ENCODE measurements around the gene NAAA.

Gene NAAA

GRCh38 chr4:75891611-75892010 is 49.2 kb downstream of the NAAA start:
- Histone ChIP-seq H3K4me3 (ENCODE audit: low read length) (no peak overlapping the region), H3K9ac (ENCODE audit: low read length) (no peak overlapping the region), H3K36me3 (replicated peaks; ENCODE audit: insufficient read depth, low read length) (no peaks in the 10 kb centered on the region), H2AFZ (ENCODE audit: low read length) (no peak overlapping the region), H3K4me2 (ENCODE audit: low read depth, low read length) (no peak overlapping the region), H3K4me1 (ENCODE audit: low read length) (no peaks in the 10 kb centered on the region), H4K20me1 (ENCODE audit: insufficient read depth, low read length) (no peaks in the 10 kb centered on the region), H3K27me3 (replicated peaks; ENCODE audit: insufficient read depth, low read length) (no peaks in the 10 kb centered on the region), H3K9me2 (replicated peaks; ENCODE audit: insufficient read depth, low read length) (no peaks in the 10 kb centered on the region), H3K79me2 (ENCODE audit: low read length) (no peaks in the 10 kb centered on the region), H3K9me3 (replicated peaks; ENCODE audit: insufficient read depth, low read length) (no peaks in the 10 kb centered on the region), H3F3A (ENCODE audit: insufficient read depth, low read length) (no peaks in the 10 kb centered on the region), H3K27ac (ENCODE audit: low read length) (no peak overlapping the region)
- TF ChIP-seq EZH2phosphoT487 (IDR thresholded peaks at IDR 0.05; ENCODE audit: low read length) (no peak), CTCF (IDR thresholded peaks at IDR 0.05; ENCODE audit: low read length) (no peak), EZH2 (optimal IDR thresholded peaks at IDR 0.05; ENCODE audit: low read depth, low read length) (no peak)
- no peak for DNase-seq

GRCh38 chr4:75889537-75890199 is 51.1 kb downstream of the NAAA start:
- H3K4me3 ChIP-seq (ENCODE audit: low read length): no peak overlapping the region
- no peaks in the 10 kb centered on the region for H3K9me2 ChIP-seq (replicated peaks; ENCODE audit: insufficient read depth, low read length)

GRCh38 chr4:75886104-75886503 is 54.7 kb downstream of the NAAA start:
- Histone ChIP-seq H3K9ac (ENCODE audit: low read length) (no peak overlapping the region), H3K79me2 (ENCODE audit: low read length) (no peaks in the 10 kb centered on the region), H3K9me3 (replicated peaks; ENCODE audit: insufficient read depth, low read length) (no peaks in the 10 kb centered on the region), H3F3A (ENCODE audit: insufficient read depth, low read length) (no peaks in the 10 kb centered on the region), H3K4me1 (ENCODE audit: low read length) (no peaks in the 10 kb centered on the region), H3K9me2 (replicated peaks; ENCODE audit: insufficient read depth, low read length) (no peaks in the 10 kb centered on the region), H3K4me3 (ENCODE audit: low read length) (no peak overlapping the region), H3K4me2 (ENCODE audit: low read depth, low read length) (no peak overlapping the region), H2AFZ (ENCODE audit: low read length) (no peak overlapping the region), H4K20me1 (ENCODE audit: insufficient read depth, low read length) (no peaks in the 10 kb centered on the region), H3K27me3 (replicated peaks; ENCODE audit: insufficient read depth, low read length) (no peaks in the 10 kb centered on the region), H3K27ac (ENCODE audit: low read length) (no peak overlapping the region), H3K36me3 (replicated peaks; ENCODE audit: insufficient read depth, low read length) (no peaks in the 10 kb centered on the region)
- DNase-seq: no peak
- TF ChIP-seq EZH2 (optimal IDR thresholded peaks at IDR 0.05; ENCODE audit: low read depth, low read length) (no peak), EZH2phosphoT487 (IDR thresholded peaks at IDR 0.05; ENCODE audit: low read length) (no peak), CTCF (IDR thresholded peaks at IDR 0.05; ENCODE audit: low read length) (no peak)

More at GRCh38 chr4:75889537-75890199, 51.1 kb downstream of the NAAA start:
- Histone ChIP-seq H4K20me1 (ENCODE audit: insufficient read depth, low read length) (no peaks in the 10 kb centered on the region), H3K27ac (ENCODE audit: low read length) (no peak overlapping the region), H3K4me1 (ENCODE audit: low read length) (no peaks in the 10 kb centered on the region), H3K9ac (ENCODE audit: low read length) (no peak overlapping the region), H3K9me3 (replicated peaks; ENCODE audit: insufficient read depth, low read length) (no peaks in the 10 kb centered on the region), H3K4me2 (ENCODE audit: low read depth, low read length) (no peak overlapping the region), H2AFZ (ENCODE audit: low read length) (no peak overlapping the region), H3F3A (ENCODE audit: insufficient read depth, low read length) (no peaks in the 10 kb centered on the region), H3K36me3 (replicated peaks; ENCODE audit: insufficient read depth, low read length) (no peaks in the 10 kb centered on the region), H3K27me3 (replicated peaks; ENCODE audit: insufficient read depth, low read length) (no peaks in the 10 kb centered on the region), H3K79me2 (ENCODE audit: low read length) (no peaks in the 10 kb centered on the region)
- TF ChIP-seq EZH2 (optimal IDR thresholded peaks at IDR 0.05; ENCODE audit: low read depth, low read length) (no peak), CTCF (IDR thresholded peaks at IDR 0.05; ENCODE audit: low read length) (no peak), EZH2phosphoT487 (IDR thresholded peaks at IDR 0.05; ENCODE audit: low read length) (no peak)
- DNase-seq: no peak

All from MM.1S (cell line).